HepG2 (cell line): Measurements from ENCODE around the gene PPP1R9B. TPM values are rescaled to one million over a fixed set of nuclear protein-coding genes. Genes with fewer than 3 reads are reported as not detected.

ENCODE experiments used
- BCL6 ChIP-seq: IDR thresholded peaks from 2 replicates; pipeline ENCODE4 v1.6.1; 2016; ENCODE audit warnings: missing genetic modification reagents, missing compliant biosample characterization
- FOXO1 ChIP-seq: sonication (generic); formaldehyde crosslinking; IDR thresholded peaks from 2 replicates; pipeline ENCODE4 v1.4.0; 2020; ENCODE audit warnings: missing genetic modification reagents
- HNF4A ChIP-seq: sonication (generic); formaldehyde crosslinking; IDR thresholded peaks from 2 replicates; pipeline ENCODE4 v1.4.0; 2020; ENCODE audit warnings: missing genetic modification reagents
- HNRNPK ChIP-seq: fragments of 200-400 bp; formaldehyde crosslinking; IDR thresholded peaks from 2 replicates; pipeline ENCODE4 v1.6.1; 2018; ENCODE audit warnings: low read length, low read depth, moderate library complexity, mild to moderate bottlenecking; ENCODE audit not compliant: poor library complexity, severe bottlenecking
- HNRNPL ChIP-seq: fragments of 200-400 bp; formaldehyde crosslinking; IDR thresholded peaks from 2 replicates; pipeline ENCODE4 v1.6.1; 2017; ENCODE audit warnings: mild to moderate bottlenecking, low read depth, low read length
- KDM2A ChIP-seq: sonication (generic); formaldehyde crosslinking; IDR thresholded peaks from 2 replicates; pipeline ENCODE4 v1.4.0; 2020; ENCODE audit warnings: low read depth, missing genetic modification reagents, borderline replicate concordance
- KMT2A ChIP-seq: sonication (generic); formaldehyde crosslinking; IDR thresholded peaks from 2 replicates; pipeline ENCODE4 v1.4.0; 2020; ENCODE audit warnings: missing genetic modification reagents
- NFE2L1 ChIP-seq: sonication (generic); formaldehyde crosslinking; IDR thresholded peaks from 2 replicates; pipeline ENCODE4 v1.4.0; 2020; ENCODE audit warnings: missing genetic modification reagents, mild to moderate bottlenecking, borderline replicate concordance
- POLR2AphosphoS5 ChIP-seq: IDR thresholded peaks from 2 replicates; pipeline ENCODE4 v1.6.1; 2012; ENCODE audit warnings: low read depth, low read length
- ZBTB7A ChIP-seq: sonication (generic); formaldehyde crosslinking; IDR thresholded peaks from 2 replicates; pipeline ENCODE4 v1.8.0; 2022; ENCODE audit warnings: mild to moderate bottlenecking, missing genetic modification reagents
- ZMAT3 ChIP-seq: sonication (generic); formaldehyde crosslinking; conservative IDR thresholded peaks from 2 replicates; pipeline ENCODE4 v1.7.0; 2021; ENCODE audit warnings: missing genetic modification reagents
- ZNF205 ChIP-seq: IDR thresholded peaks from 2 replicates; pipeline ENCODE4 v1.6.1; 2018; ENCODE audit warnings: missing biosample characterization, missing genetic modification reagents
- ZNF44 ChIP-seq: sonication (generic); formaldehyde crosslinking; IDR thresholded peaks from 2 replicates; pipeline ENCODE4 v1.5.1; 2020; ENCODE audit warnings: mild to moderate bottlenecking, missing genetic modification reagents
- ZNF563 ChIP-seq: sonication (generic); formaldehyde crosslinking; IDR thresholded peaks from 2 replicates; pipeline ENCODE4 v1.8.0; 2022; ENCODE audit warnings: mild to moderate bottlenecking, moderate library complexity, missing genetic modification reagents
- polyA plus RNA-seq, 8 experiments: library from polyadenylated mRNA; depleted of rRNA in 3 of 8; stranded (reverse) in 7 of 8; unstranded in 1 of 8; fragments of >200 nt; fragmentation: Illumina TruSeq in 4 of 8; extraction: Trizol in 4 of 8; gene quantifications; 2 replicates each; pipeline versions ENCODE4 v1.2.1 to v1.2.3, GENCODE V29; 2011 to 2016; ENCODE audit warnings: low read depth in 4 of 8, missing spikeins in 1 of 8, mixed read lengths in 1 of 8; ENCODE audit not compliant: insufficient read depth in 1 of 8
- total RNA-seq, 5 experiments: library from RNA; depleted of rRNA; stranded (reverse); fragments of >200 nt; fragmentation: Illumina TruSeq; extraction: Trizol; gene quantifications; 2 replicates each; pipeline ENCODE4 v1.2.3, GENCODE V29; 2016; ENCODE audit warnings: low read depth in 1 of 5
- TF ChIP-seq, protein P1 (sequence below): sonication (generic); formaldehyde crosslinking; conservative IDR thresholded peaks from 2 replicates; pipeline ENCODE4 v1.4.0; 2020; ENCODE audit warnings: mild to moderate bottlenecking, missing genetic modification reagents, moderate library complexity
- TF ChIP-seq, protein P2 (sequence below): IDR thresholded peaks from 2 replicates; pipeline ENCODE4 v1.6.1; 2018; ENCODE audit warnings: missing genetic modification reagents, mild to moderate bottlenecking, missing compliant biosample characterization
- TF ChIP-seq, protein P3 (sequence below): sonication (generic); formaldehyde crosslinking; IDR thresholded peaks from 2 replicates; pipeline ENCODE4 v1.4.0; 2020; ENCODE audit warnings: missing genetic modification reagents
- TF ChIP-seq, protein P4 (sequence below): sonication (generic); formaldehyde crosslinking; IDR thresholded peaks from 2 replicates; pipeline ENCODE4 v1.5.0; 2020; ENCODE audit warnings: missing genetic modification reagents, mild to moderate bottlenecking, borderline replicate concordance
- TF ChIP-seq, protein P5 (sequence below): sonication (generic); formaldehyde crosslinking; IDR thresholded peaks from 2 replicates; pipeline ENCODE4 v1.4.0; 2020; ENCODE audit warnings: low read depth, mild to moderate bottlenecking, missing genetic modification reagents

PPP1R9B gene
- total and polyA plus RNA-seq, 2 of the 13 experiments (the other 11 are each of a cell fraction or from before 2014, with no cell fraction given), result 9.4 to 15.8 TPM

DNA sequence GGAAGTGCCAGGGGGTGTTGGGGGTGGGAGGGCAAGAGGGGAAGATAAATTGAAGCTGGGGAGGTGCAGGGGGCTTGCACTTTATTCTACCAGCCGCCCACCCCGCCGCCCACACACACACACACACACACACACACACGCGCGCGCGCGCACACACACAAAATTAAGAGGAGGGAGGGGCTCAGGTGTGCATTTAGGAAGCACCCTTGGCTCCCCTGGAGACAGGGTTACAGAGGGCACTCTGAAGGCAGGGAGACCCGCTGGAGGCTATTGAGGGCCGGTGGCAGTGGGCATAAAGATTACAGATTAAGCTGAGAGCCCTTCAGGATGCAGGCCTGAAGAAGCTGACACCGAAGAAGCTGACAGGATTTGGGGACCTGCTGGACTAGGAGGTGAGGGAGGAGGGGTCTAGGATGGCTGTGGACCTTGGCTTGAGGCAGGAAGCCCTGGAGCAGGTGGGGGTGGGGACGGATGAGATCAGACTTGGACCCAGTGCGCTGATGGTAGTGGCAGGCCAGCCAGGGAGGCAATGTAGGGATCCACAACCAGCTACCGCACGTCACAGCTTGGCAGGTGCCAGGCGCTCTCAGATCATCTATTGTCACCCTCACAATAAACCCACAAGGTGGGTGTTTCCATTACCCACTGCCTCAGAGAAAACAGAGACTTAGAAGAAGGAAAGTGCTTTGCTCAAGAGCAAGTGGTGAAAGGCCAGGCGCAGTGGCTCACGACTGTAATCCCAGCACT is 19.7 kb downstream of the PPP1R9B start (continued):
- TF ChIP-seq HNRNPK (no peak), ZNF44 (CRISPR knock-in tag) (no peak), NFE2L1 (no peak), KDM2A (CRISPR knock-in tag) (no peak), BCL6 (CRISPR knock-in tag) (no peak), KMT2A (CRISPR knock-in tag) (no peak), FOXO1 (CRISPR knock-in tag) (no peak), ZBTB7A (CRISPR knock-in tag) (no peak), POLR2AphosphoS5 (no peak), ZNF563 (CRISPR knock-in tag) (no peak), ZMAT3 (CRISPR knock-in tag) (no peak), HNRNPL (0 out of 2 replicates have a peak, but pooled peaks have one; percentile 18), HNF4A (CRISPR knock-in tag) (peak; percentile 36; the same call in 1 of the 2 replicates), ZNF205 (CRISPR knock-in tag) (no peak)
- TF ChIP-seq, protein P1, sequence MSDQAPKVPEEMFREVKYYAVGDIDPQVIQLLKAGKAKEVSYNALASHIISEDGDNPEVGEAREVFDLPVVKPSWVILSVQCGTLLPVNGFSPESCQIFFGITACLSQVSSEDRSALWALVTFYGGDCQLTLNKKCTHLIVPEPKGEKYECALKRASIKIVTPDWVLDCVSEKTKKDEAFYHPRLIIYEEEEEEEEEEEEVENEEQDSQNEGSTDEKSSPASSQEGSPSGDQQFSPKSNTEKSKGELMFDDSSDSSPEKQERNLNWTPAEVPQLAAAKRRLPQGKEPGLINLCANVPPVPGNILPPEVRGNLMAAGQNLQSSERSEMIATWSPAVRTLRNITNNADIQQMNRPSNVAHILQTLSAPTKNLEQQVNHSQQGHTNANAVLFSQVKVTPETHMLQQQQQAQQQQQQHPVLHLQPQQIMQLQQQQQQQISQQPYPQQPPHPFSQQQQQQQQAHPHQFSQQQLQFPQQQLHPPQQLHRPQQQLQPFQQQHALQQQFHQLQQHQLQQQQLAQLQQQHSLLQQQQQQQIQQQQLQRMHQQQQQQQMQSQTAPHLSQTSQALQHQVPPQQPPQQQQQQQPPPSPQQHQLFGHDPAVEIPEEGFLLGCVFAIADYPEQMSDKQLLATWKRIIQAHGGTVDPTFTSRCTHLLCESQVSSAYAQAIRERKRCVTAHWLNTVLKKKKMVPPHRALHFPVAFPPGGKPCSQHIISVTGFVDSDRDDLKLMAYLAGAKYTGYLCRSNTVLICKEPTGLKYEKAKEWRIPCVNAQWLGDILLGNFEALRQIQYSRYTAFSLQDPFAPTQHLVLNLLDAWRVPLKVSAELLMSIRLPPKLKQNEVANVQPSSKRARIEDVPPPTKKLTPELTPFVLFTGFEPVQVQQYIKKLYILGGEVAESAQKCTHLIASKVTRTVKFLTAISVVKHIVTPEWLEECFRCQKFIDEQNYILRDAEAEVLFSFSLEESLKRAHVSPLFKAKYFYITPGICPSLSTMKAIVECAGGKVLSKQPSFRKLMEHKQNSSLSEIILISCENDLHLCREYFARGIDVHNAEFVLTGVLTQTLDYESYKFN (CRISPR knock-in tag), result 0 out of 2 replicates have a peak, but pooled peaks have one; percentile 50
- TF ChIP-seq, protein P2, sequence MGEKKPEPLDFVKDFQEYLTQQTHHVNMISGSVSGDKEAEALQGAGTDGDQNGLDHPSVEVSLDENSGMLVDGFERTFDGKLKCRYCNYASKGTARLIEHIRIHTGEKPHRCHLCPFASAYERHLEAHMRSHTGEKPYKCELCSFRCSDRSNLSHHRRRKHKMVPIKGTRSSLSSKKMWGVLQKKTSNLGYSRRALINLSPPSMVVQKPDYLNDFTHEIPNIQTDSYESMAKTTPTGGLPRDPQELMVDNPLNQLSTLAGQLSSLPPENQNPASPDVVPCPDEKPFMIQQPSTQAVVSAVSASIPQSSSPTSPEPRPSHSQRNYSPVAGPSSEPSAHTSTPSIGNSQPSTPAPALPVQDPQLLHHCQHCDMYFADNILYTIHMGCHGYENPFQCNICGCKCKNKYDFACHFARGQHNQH (CRISPR knock-in tag), result no peak
- TF ChIP-seq, protein P3, sequence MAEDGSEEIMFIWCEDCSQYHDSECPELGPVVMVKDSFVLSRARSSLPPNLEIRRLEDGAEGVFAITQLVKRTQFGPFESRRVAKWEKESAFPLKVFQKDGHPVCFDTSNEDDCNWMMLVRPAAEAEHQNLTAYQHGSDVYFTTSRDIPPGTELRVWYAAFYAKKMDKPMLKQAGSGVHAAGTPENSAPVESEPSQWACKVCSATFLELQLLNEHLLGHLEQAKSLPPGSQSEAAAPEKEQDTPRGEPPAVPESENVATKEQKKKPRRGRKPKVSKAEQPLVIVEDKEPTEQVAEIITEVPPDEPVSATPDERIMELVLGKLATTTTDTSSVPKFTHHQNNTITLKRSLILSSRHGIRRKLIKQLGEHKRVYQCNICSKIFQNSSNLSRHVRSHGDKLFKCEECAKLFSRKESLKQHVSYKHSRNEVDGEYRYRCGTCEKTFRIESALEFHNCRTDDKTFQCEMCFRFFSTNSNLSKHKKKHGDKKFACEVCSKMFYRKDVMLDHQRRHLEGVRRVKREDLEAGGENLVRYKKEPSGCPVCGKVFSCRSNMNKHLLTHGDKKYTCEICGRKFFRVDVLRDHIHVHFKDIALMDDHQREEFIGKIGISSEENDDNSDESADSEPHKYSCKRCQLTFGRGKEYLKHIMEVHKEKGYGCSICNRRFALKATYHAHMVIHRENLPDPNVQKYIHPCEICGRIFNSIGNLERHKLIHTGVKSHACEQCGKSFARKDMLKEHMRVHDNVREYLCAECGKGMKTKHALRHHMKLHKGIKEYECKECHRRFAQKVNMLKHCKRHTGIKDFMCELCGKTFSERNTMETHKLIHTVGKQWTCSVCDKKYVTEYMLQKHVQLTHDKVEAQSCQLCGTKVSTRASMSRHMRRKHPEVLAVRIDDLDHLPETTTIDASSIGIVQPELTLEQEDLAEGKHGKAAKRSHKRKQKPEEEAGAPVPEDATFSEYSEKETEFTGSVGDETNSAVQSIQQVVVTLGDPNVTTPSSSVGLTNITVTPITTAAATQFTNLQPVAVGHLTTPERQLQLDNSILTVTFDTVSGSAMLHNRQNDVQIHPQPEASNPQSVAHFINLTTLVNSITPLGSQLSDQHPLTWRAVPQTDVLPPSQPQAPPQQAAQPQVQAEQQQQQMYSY (CRISPR knock-in tag), result no peak
- TF ChIP-seq, protein P4, sequence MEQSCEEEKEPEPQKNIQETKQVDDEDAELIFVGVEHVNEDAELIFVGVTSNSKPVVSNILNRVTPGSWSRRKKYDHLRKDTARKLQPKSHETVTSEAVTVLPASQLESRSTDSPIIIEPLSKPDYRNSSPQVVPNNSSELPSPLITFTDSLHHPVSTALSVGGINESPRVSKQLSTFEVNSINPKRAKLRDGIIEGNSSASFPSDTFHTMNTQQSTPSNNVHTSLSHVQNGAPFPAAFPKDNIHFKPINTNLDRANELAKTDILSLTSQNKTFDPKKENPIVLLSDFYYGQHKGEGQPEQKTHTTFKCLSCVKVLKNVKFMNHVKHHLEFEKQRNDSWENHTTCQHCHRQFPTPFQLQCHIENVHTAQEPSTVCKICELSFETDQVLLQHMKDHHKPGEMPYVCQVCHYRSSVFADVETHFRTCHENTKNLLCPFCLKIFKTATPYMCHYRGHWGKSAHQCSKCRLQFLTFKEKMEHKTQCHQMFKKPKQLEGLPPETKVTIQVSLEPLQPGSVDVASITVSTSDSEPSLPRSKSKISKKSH (CRISPR knock-in tag), result peak; percentile 9; the same call in 1 of the 2 replicates
- TF ChIP-seq, protein P5, sequence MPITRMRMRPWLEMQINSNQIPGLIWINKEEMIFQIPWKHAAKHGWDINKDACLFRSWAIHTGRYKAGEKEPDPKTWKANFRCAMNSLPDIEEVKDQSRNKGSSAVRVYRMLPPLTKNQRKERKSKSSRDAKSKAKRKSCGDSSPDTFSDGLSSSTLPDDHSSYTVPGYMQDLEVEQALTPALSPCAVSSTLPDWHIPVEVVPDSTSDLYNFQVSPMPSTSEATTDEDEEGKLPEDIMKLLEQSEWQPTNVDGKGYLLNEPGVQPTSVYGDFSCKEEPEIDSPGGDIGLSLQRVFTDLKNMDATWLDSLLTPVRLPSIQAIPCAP (CRISPR knock-in tag), result no peak
